H1 (cell line): Measurements from ENCODE around the gene KLRK1. TPM values are rescaled to one million over a fixed set of nuclear protein-coding genes. Genes with fewer than 3 reads are reported as not detected.
"Not testable (repeated sequence)": the region's sequence is repeated elsewhere in the genome, so short reads cannot be mapped to it uniquely, and the experiment has no call there.

Experiments
- CTCF ChIA-PET: fragments of 300-600 bp; sonication (Branson Sonifier 250); formaldehyde crosslinking; loops from one replicate; lab custom pipeline; 2021; ENCODE audit not compliant: partially characterized antibody; lab: Charles Lee
- POLR2A ChIA-PET: fragments of 300-600 bp; sonication (Branson Sonifier 250); formaldehyde crosslinking; loops from one replicate; lab custom pipeline; 2021; ENCODE audit warnings: inconsistent platforms; ENCODE audit not compliant: partially characterized antibody; lab: Charles Lee
- DNase-seq, 2 experiments: peaks; one replicate each; pipeline versions ENCODE4 v3.0.0 to v3.0.0-alpha.2; 2010 to 2022; ENCODE audit warnings: low spot score in 2 of 2, low read depth in 1 of 2, mixed read lengths in 1 of 2
- FAIRE-seq: peaks from 2 replicates; lab custom pipeline; 2011; peaks lifted over from hg19 to GRCh38; lab: Jason Lieb, UNC
- H2AFZ ChIP-seq: 2 replicates; pipeline ENCODE4 v1.8.1; 2012; ENCODE audit warnings: low read length, inconsistent platforms
- H2AK5ac ChIP-seq: 2 replicates; pipeline ENCODE4 v1.6.1; 2013; ENCODE audit warnings: low read depth, low read length
- H2BK120ac ChIP-seq: replicated peaks from 2 replicates; pipeline ENCODE3; 2013; ENCODE audit warnings: low read depth, low read length, inconsistent platforms
- H2BK12ac ChIP-seq: 2 replicates; pipeline ENCODE4 v1.6.1; 2013; ENCODE audit warnings: low read depth, low read length
- H2BK15ac ChIP-seq: 2 replicates; pipeline ENCODE4 v1.6.1; 2013; ENCODE audit warnings: low read length
- H2BK20ac ChIP-seq: 2 replicates; pipeline ENCODE4 v1.6.1; 2013; ENCODE audit warnings: low read length
- H2BK5ac ChIP-seq: 2 replicates; pipeline ENCODE4 v1.6.1; 2013; ENCODE audit warnings: low read depth, low read length
- H3K14ac ChIP-seq: 2 replicates; pipeline ENCODE4 v1.6.1; 2013; ENCODE audit warnings: inconsistent platforms; ENCODE audit not compliant: insufficient read length
- H3K18ac ChIP-seq: 2 replicates; pipeline ENCODE4 v1.6.1; 2013; ENCODE audit warnings: low read length; ENCODE audit errors: extremely low read depth
- H3K23ac ChIP-seq: 2 replicates; pipeline ENCODE4 v1.6.1; 2013; ENCODE audit warnings: inconsistent platforms; ENCODE audit not compliant: insufficient read length
- H3K23me2 ChIP-seq: 2 replicates; pipeline ENCODE4 v1.6.1; 2013; ENCODE audit warnings: low read depth, low read length
- H3K27ac ChIP-seq: 2 replicates; pipeline ENCODE4 v1.6.1; 2011; ENCODE audit warnings: low read depth, low read length, inconsistent platforms
- H3K27me3 ChIP-seq, 4 experiments: replicated peaks in 1 of 4; 1 replicate in 1 of 4; 2 replicates in 3 of 4; pipeline versions ENCODE4 v1.6.1 to v1.8.1; 2011 to 2013; ENCODE audit warnings: low read length in 3 of 4, mild to moderate bottlenecking in 3 of 4, inconsistent platforms in 2 of 4, mixed read lengths in 2 of 4, moderate library complexity in 1 of 4; ENCODE audit not compliant: control insufficient read depth in 3 of 4, insufficient read depth in 3 of 4; ENCODE audit errors: extremely low read depth in 1 of 4
- H3K36me3 ChIP-seq, 4 experiments: 2 replicates each; pipeline versions ENCODE4 v1.6.1 to v1.8.1; 2011 to 2013; ENCODE audit warnings: mild to moderate bottlenecking in 4 of 4, low read length in 3 of 4, moderate library complexity in 2 of 4, control low read depth in 1 of 4, inconsistent platforms in 1 of 4; ENCODE audit not compliant: insufficient read depth in 4 of 4, control insufficient read depth in 2 of 4
- H3K4ac ChIP-seq: replicated peaks from 2 replicates; pipeline ENCODE3; 2013; ENCODE audit warnings: low read length, low read depth, mixed read lengths, inconsistent platforms; ENCODE audit not compliant: insufficient read length
- H3K4me1 ChIP-seq, 4 experiments: replicated peaks in 1 of 4; 1 replicate in 1 of 4; 2 replicates in 3 of 4; pipeline versions ENCODE4 v1.6.1 to v1.8.1; 2011 to 2013; ENCODE audit warnings: low read length in 3 of 4, inconsistent platforms in 2 of 4, mixed read lengths in 1 of 4; ENCODE audit not compliant: insufficient read depth in 4 of 4, control insufficient read depth in 3 of 4
- H3K4me2 ChIP-seq, 2 experiments: 2 replicates each; pipeline versions ENCODE4 v1.6.1 to v1.8.1; 2011 to 2013; ENCODE audit warnings: low read depth in 2 of 2, low read length in 2 of 2, control low read depth in 1 of 2, inconsistent platforms in 1 of 2, mild to moderate bottlenecking in 1 of 2; ENCODE audit not compliant: insufficient read depth in 1 of 2
- H3K4me3 ChIP-seq, 4 experiments: fragments of 200-600, 300-600 bp in 1 of 4; sonication (generic), shearing (Covaris generic), sonication (Bioruptor Twin) in 1 of 4; 2 replicates each; pipeline versions ENCODE4 v1.5.1 to v1.8.1; 2011 to 2016; ENCODE audit warnings: low read length in 4 of 4, low read depth in 3 of 4, control low read depth in 2 of 4, inconsistent platforms in 2 of 4, mild to moderate bottlenecking in 2 of 4, mixed read lengths in 1 of 4, moderate library complexity in 1 of 4; ENCODE audit not compliant: insufficient read depth in 2 of 4; ENCODE audit errors: extremely low read depth in 1 of 4
- H3K56ac ChIP-seq: replicated peaks from 2 replicates; pipeline ENCODE3; 2013; ENCODE audit warnings: low read depth, mild to moderate bottlenecking, mixed read lengths, low read length, inconsistent platforms; ENCODE audit not compliant: insufficient read length
- H3K79me1 ChIP-seq: 2 replicates; pipeline ENCODE4 v1.6.1; 2013; ENCODE audit warnings: low read depth, low read length, control low read depth
- H3K79me2 ChIP-seq, 2 experiments: 2 replicates each; pipeline versions ENCODE4 v1.6.1 to v1.8.1; 2012 to 2013; ENCODE audit warnings: low read length in 2 of 2, mild to moderate bottlenecking in 2 of 2, inconsistent platforms in 1 of 2; ENCODE audit not compliant: insufficient read depth in 2 of 2, control insufficient read depth in 1 of 2
- H3K9ac ChIP-seq, 4 experiments: replicated peaks in 1 of 4; 1 replicate in 1 of 4; 2 replicates in 3 of 4; pipeline versions ENCODE4 v1.6.1 to v1.8.1; 2011 to 2013; ENCODE audit warnings: low read depth in 3 of 4, low read length in 3 of 4, control low read depth in 2 of 4, mild to moderate bottlenecking in 2 of 4, moderate library complexity in 2 of 4, inconsistent platforms in 1 of 4; ENCODE audit errors: extremely low read depth in 1 of 4
- H3K9me3 ChIP-seq, 2 experiments: 2 replicates each; pipeline versions ENCODE4 v1.6.1 to v1.8.1; 2012 to 2013; ENCODE audit warnings: mild to moderate bottlenecking in 2 of 2, moderate library complexity in 2 of 2, control low read depth in 1 of 2, inconsistent platforms in 1 of 2, low read depth in 1 of 2, low read length in 1 of 2, mixed read lengths in 1 of 2; ENCODE audit not compliant: insufficient read depth in 2 of 2
- H4K20me1 ChIP-seq, 2 experiments: replicated peaks in 1 of 2; 2 replicates each; pipeline versions ENCODE3 to v1.8.1; 2011 to 2013; ENCODE audit warnings: inconsistent platforms in 2 of 2, low read length in 2 of 2, mild to moderate bottlenecking in 1 of 2; ENCODE audit not compliant: insufficient read depth in 2 of 2, control insufficient read depth in 1 of 2
- H4K5ac ChIP-seq: 2 replicates; pipeline ENCODE4 v1.6.1; 2013; ENCODE audit warnings: low read length, low read depth, mixed read lengths, inconsistent platforms; ENCODE audit not compliant: insufficient read length
- H4K8ac ChIP-seq: 2 replicates; pipeline ENCODE4 v1.8.0; 2013; ENCODE audit warnings: mild to moderate bottlenecking, moderate library complexity, low read length, inconsistent platforms; ENCODE audit not compliant: insufficient read depth; ENCODE audit errors: extremely low read depth
- H4K91ac ChIP-seq: replicated peaks from 2 replicates; pipeline ENCODE3; 2013; ENCODE audit warnings: low read length, mixed read lengths, inconsistent platforms; ENCODE audit not compliant: insufficient read length
- WGBS, 2 experiments: shearing (Covaris generic) in 1 of 2; methylation state at CpG; one replicate each; pipeline versions ENCODE4 v1.1.6 to v1.1.7; 2013 to 2015; ENCODE audit warnings: low lambda C conversion rate in 2 of 2, mixed read lengths in 2 of 2, inconsistent platforms in 1 of 2, low coverage in 1 of 2, missing lambda C conversion rate in 1 of 2; ENCODE audit not compliant: insufficient replicate concordance in 2 of 2, insufficient coverage in 1 of 2, insufficient read length in 1 of 2; ENCODE audit errors: extremely low coverage in 1 of 2, missing lambda C conversion rate in 1 of 2; 5-methylcytosine and 5-hydroxymethylcytosine counted together
- polyA plus RNA-seq, 7 experiments: library from polyadenylated mRNA; depleted of rRNA in 3 of 7; stranded (reverse) in 5 of 7; unstranded in 2 of 7; fragments of >200 nt in 5 of 7; fragments of 200-250 nt in 2 of 7; gene quantifications; 1 replicate in 5 of 7; 2 replicates in 1 of 7; 4 replicates in 1 of 7; pipeline versions ENCODE4 v1.2.1 to v1.2.3, GENCODE V29; 2011 to 2013; ENCODE audit warnings: missing spikeins in 2 of 7, mixed read lengths in 2 of 7
- total RNA-seq: library from RNA; stranded (reverse); fragmentation: NEBNext Ultra II Directional; extraction: Animal tissue kit (Norgen Biotek cat#: 25700); gene quantifications from 2 replicates; pipeline ENCODE4 v1.2.1, GENCODE V29; 2021

The KLRK1 gene
- total and polyA plus RNA-seq, 2 of the 8 experiments (the other 6 are each of a cell fraction or from before 2014, with no cell fraction given), result not detected

GRCh38 chr12:10394531-10395152 is 4.8 kb upstream of the KLRK1 start:
- not testable (repeated sequence) for H2BK5ac ChIP-seq, H3K4ac ChIP-seq, H3K36me3 ChIP-seq, H2BK12ac ChIP-seq, H3K79me2 ChIP-seq, H3K14ac ChIP-seq, FAIRE-seq, H3K79me1 ChIP-seq, H2BK20ac ChIP-seq, H2AK5ac ChIP-seq, H2BK15ac ChIP-seq, H3K9me3 ChIP-seq, H4K5ac ChIP-seq, H3K9ac ChIP-seq, H2BK120ac ChIP-seq, H3K23ac ChIP-seq, H4K91ac ChIP-seq, H3K18ac ChIP-seq, H3K56ac ChIP-seq, H3K4me3 ChIP-seq, H3K4me2 ChIP-seq, DNase-seq, H4K20me1 ChIP-seq, H4K8ac ChIP-seq, H3K27me3 ChIP-seq, H3K27ac ChIP-seq, H3K23me2 ChIP-seq, H2AFZ ChIP-seq, H3K4me1 ChIP-seq
- ChIA-PET POLR2A (interaction anchor here (0.7 kb wide), 1 partner anchor 1123 kb away, joined by 3 read pairs; no protein-coding TSS in a partner anchor), CTCF (interaction anchor here (0.8 to 1.7 kb wide), 3 partner anchors 9 to 28 kb away, joined by 3 to 4 read pairs (median 3); no protein-coding TSS in a partner anchor)
- WGBS, 2 experiments, result 88% methylated on average over 11 of the region's 11 CpGs; no CpG with 5 or more reads in 1 of the 2 experiments
